HEK293 (cell line): ENCODE results near the gene USP46.

Source experiments
- CTCF ChIA-PET: fragments of 350-600 bp; formaldehyde crosslinking; extraction: SDS; loops from one replicate; lab custom pipeline; 2021; ENCODE audit warnings: antibody characterized with exemption; lab: Yijun Ruan, JAX
- POLR2A ChIA-PET: fragments of 300-600 bp; formaldehyde crosslinking; extraction: SDS; loops from one replicate; lab custom pipeline; 2020; ENCODE audit warnings: antibody characterized with exemption, inconsistent platforms; lab: Yijun Ruan, JAX
- H3K27ac ChIP-seq: fragments of 200-500 bp; sonication (Bioruptor generic); 2 replicates; pipeline ENCODE4 v1.5.1; 2014; ENCODE audit warnings: low read depth, low read length, control low read depth, inconsistent platforms; ENCODE audit errors: extremely low read depth
- H3K36me3 ChIP-seq, 2 experiments: fragments of 200-500 bp in 1 of 2; sonication (Bioruptor generic) in 1 of 2; 1 replicate in 1 of 2; 2 replicates in 1 of 2; pipeline ENCODE4 v1.5.1; 2014 to 2017; ENCODE audit warnings: inconsistent platforms in 2 of 2, low read length in 2 of 2; ENCODE audit not compliant: control insufficient read depth in 2 of 2, insufficient read depth in 1 of 2
- H3K4me1 ChIP-seq: fragments of 200-500 bp; sonication (Bioruptor generic); 2 replicates; pipeline ENCODE4 v1.5.1; 2014; ENCODE audit warnings: mild to moderate bottlenecking, low read length, inconsistent platforms; ENCODE audit not compliant: control insufficient read depth, insufficient read depth
- H3K4me3 ChIP-seq: 2 replicates; pipeline ENCODE4 v1.5.1; 2011; ENCODE audit warnings: low read depth, mild to moderate bottlenecking, control low read depth, low read length, moderate library complexity
- H3K9me3 ChIP-seq: fragments of 200-500 bp; sonication (Bioruptor generic); 2 replicates; pipeline ENCODE4 v1.5.1; 2014; ENCODE audit warnings: low read depth, low read length, inconsistent platforms; ENCODE audit not compliant: control insufficient read depth, insufficient read depth
- KLF10 ChIP-seq: fragments of 450-650 bp; IDR thresholded peaks from 2 replicates; pipeline ENCODE4 v1.5.1; 2018; ENCODE audit warnings: missing biosample characterization, mild to moderate bottlenecking, missing genetic modification characterization
- ZBTB11 ChIP-seq: fragments of 450-650 bp; formaldehyde crosslinking; conservative IDR thresholded peaks from 2 replicates; pipeline ENCODE4 v1.5.1; 2016; ENCODE audit warnings: low read depth, missing biosample characterization, missing genetic modification characterization
- ZNF10 ChIP-seq: fragments of 450-650 bp; formaldehyde crosslinking; IDR thresholded peaks from 2 replicates; pipeline ENCODE4 v1.5.1; 2017; ENCODE audit warnings: missing biosample characterization, missing genetic modification characterization
- ZNF501 ChIP-seq: fragments of 450-650 bp; formaldehyde crosslinking; IDR thresholded peaks from 2 replicates; pipeline ENCODE4 v1.5.1; 2016; ENCODE audit warnings: missing biosample characterization, missing genetic modification characterization
- ZNF549 ChIP-seq: fragments of 450-650 bp; IDR thresholded peaks from 2 replicates; pipeline ENCODE4 v1.5.1; 2018; ENCODE audit warnings: missing biosample characterization, missing genetic modification characterization, mild to moderate bottlenecking, inconsistent platforms, moderate library complexity
- ZNF580 ChIP-seq: fragments of 450-650 bp; formaldehyde crosslinking; IDR thresholded peaks from 2 replicates; pipeline ENCODE4 v1.5.1; 2016; ENCODE audit warnings: missing biosample characterization, missing genetic modification characterization
- ZNF623 ChIP-seq: fragments of 450-650 bp; formaldehyde crosslinking; IDR thresholded peaks from 2 replicates; pipeline ENCODE4 v1.5.1; 2016; ENCODE audit warnings: missing biosample characterization, missing genetic modification characterization
- ZNF664 ChIP-seq: fragments of 450-650 bp; formaldehyde crosslinking; IDR thresholded peaks from 2 replicates; pipeline ENCODE4 v1.5.1; 2016; ENCODE audit warnings: missing biosample characterization, missing genetic modification characterization
- ZNF701 ChIP-seq: fragments of 450-650 bp; formaldehyde crosslinking; IDR thresholded peaks from 2 replicates; pipeline ENCODE4 v1.5.1; 2016; ENCODE audit warnings: missing biosample characterization, missing genetic modification characterization
- TF ChIP-seq, protein P1 (sequence below): fragments of 450-650 bp; formaldehyde crosslinking; IDR thresholded peaks from 2 replicates; pipeline ENCODE4 v1.5.1; 2016; ENCODE audit warnings: missing biosample characterization, missing genetic modification characterization
- TF ChIP-seq, protein P2 (sequence below): fragments of 450-650 bp; formaldehyde crosslinking; IDR thresholded peaks from 2 replicates; pipeline ENCODE4 v1.5.1; 2016; ENCODE audit warnings: missing biosample characterization, missing genetic modification characterization, low read depth
- TF ChIP-seq, protein P3 (sequence below): fragments of 450-650 bp; IDR thresholded peaks from 2 replicates; pipeline ENCODE4 v1.5.1; 2018; ENCODE audit warnings: missing biosample characterization, missing genetic modification characterization
- TF ChIP-seq, protein P4 (sequence below): fragments of 450-650 bp; formaldehyde crosslinking; IDR thresholded peaks from 2 replicates; pipeline ENCODE4 v1.5.1; 2016; ENCODE audit warnings: missing biosample characterization, missing genetic modification characterization
- TF ChIP-seq, protein P5 (sequence below): fragments of 450-650 bp; formaldehyde crosslinking; IDR thresholded peaks from 2 replicates; pipeline ENCODE4 v1.5.1; 2016; ENCODE audit warnings: missing biosample characterization, missing genetic modification characterization

USP46 gene

GRCh38 chr4:52568351-52568750 lies 90.8 kb downstream of the USP46 start:
- Histone ChIP-seq H3K36me3 (no peaks in the 10 kb centered on the region), H3K4me1 (no peaks in the 10 kb centered on the region), H3K27ac (no peak overlapping the region)
- ChIA-PET POLR2A (no interaction called here), CTCF (no interaction called here)
- TF ChIP-seq, protein P1, sequence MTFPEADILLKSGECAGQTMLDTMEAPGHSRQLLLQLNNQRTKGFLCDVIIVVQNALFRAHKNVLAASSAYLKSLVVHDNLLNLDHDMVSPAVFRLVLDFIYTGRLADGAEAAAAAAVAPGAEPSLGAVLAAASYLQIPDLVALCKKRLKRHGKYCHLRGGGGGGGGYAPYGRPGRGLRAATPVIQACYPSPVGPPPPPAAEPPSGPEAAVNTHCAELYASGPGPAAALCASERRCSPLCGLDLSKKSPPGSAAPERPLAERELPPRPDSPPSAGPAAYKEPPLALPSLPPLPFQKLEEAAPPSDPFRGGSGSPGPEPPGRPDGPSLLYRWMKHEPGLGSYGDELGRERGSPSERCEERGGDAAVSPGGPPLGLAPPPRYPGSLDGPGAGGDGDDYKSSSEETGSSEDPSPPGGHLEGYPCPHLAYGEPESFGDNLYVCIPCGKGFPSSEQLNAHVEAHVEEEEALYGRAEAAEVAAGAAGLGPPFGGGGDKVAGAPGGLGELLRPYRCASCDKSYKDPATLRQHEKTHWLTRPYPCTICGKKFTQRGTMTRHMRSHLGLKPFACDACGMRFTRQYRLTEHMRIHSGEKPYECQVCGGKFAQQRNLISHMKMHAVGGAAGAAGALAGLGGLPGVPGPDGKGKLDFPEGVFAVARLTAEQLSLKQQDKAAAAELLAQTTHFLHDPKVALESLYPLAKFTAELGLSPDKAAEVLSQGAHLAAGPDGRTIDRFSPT (tag by site-specific recombination), result no peak
- TF ChIP-seq, protein P2, sequence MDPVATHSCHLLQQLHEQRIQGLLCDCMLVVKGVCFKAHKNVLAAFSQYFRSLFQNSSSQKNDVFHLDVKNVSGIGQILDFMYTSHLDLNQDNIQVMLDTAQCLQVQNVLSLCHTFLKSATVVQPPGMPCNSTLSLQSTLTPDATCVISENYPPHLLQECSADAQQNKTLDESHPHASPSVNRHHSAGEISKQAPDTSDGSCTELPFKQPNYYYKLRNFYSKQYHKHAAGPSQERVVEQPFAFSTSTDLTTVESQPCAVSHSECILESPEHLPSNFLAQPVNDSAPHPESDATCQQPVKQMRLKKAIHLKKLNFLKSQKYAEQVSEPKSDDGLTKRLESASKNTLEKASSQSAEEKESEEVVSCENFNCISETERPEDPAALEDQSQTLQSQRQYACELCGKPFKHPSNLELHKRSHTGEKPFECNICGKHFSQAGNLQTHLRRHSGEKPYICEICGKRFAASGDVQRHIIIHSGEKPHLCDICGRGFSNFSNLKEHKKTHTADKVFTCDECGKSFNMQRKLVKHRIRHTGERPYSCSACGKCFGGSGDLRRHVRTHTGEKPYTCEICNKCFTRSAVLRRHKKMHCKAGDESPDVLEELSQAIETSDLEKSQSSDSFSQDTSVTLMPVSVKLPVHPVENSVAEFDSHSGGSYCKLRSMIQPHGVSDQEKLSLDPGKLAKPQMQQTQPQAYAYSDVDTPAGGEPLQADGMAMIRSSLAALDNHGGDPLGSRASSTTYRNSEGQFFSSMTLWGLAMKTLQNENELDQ (tag by site-specific recombination), result no peak
- TF ChIP-seq, all 188 proteins: peak for 0
- no peak overlapping the region for H3K4me3 ChIP-seq
- H3K9me3 ChIP-seq, result no peaks in the 10 kb centered on the region

DNA sequence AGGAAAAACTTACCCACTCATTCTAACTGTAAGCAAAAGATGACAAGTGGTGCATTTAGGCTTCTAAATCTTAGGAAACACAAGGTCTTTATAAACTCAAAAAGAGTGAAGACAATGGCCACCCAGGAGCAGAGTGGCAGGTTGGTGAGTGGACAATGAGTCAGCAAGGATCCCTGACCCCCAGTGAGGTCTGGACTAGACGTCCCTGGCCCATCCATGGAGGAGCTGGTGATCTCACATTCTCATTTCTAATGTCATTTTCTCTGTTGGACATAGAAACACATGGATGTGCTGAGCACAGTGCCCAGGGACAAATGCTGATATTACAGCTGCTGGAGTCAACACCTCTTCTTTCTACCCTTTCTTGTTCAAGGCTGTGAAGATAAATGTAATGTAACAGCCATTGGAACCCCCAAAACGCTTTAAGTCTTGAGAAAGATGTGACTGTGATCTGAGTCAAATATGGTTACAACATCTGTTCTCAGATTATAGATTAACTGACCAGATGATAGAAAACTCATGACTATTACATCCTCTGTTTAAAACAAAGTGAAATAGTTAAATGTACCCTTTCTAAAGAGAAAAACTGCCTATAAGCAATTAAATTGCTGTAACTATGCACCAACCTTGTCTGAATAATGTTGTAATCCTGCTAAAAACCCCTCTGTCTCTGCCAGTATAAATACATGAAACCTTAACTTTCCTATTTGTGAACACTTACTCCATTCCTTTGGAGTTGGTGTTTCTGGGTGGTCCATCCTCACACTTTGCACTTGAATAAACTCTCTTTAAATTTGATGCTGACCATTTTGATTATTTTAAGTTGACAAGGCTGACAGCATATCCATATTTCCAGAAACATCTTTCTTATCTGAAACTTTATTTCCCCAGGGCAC lies 92.7 kb downstream of the USP46 start:
- ChIA-PET CTCF (no interaction called here), POLR2A (no interaction called here)
- H3K36me3 ChIP-seq, result no peaks in the 10 kb centered on the region
- TF ChIP-seq ZNF549 (no peak), ZNF580 (tag by site-specific recombination) (no peak), KLF10 (no peak), ZNF664 (no peak), ZNF701 (no peak), ZNF10 (tag by site-specific recombination) (no peak), ZBTB11 (tag by site-specific recombination) (no peak), ZNF501 (tag by site-specific recombination) (no peak), ZNF623 (tag by site-specific recombination) (no peak)
- TF ChIP-seq, protein P3, sequence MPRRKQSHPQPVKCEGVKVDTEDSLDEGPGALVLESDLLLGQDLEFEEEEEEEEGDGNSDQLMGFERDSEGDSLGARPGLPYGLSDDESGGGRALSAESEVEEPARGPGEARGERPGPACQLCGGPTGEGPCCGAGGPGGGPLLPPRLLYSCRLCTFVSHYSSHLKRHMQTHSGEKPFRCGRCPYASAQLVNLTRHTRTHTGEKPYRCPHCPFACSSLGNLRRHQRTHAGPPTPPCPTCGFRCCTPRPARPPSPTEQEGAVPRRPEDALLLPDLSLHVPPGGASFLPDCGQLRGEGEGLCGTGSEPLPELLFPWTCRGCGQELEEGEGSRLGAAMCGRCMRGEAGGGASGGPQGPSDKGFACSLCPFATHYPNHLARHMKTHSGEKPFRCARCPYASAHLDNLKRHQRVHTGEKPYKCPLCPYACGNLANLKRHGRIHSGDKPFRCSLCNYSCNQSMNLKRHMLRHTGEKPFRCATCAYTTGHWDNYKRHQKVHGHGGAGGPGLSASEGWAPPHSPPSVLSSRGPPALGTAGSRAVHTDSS (tag by site-specific recombination), result no peak
- TF ChIP-seq, protein P4, sequence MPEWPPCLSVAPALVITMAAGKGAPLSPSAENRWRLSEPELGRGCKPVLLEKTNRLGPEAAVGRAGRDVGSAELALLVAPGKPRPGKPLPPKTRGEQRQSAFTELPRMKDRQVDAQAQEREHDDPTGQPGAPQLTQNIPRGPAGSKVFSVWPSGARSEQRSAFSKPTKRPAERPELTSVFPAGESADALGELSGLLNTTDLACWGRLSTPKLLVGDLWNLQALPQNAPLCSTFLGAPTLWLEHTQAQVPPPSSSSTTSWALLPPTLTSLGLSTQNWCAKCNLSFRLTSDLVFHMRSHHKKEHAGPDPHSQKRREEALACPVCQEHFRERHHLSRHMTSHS (tag by site-specific recombination), result no peak
- TF ChIP-seq, protein P5, sequence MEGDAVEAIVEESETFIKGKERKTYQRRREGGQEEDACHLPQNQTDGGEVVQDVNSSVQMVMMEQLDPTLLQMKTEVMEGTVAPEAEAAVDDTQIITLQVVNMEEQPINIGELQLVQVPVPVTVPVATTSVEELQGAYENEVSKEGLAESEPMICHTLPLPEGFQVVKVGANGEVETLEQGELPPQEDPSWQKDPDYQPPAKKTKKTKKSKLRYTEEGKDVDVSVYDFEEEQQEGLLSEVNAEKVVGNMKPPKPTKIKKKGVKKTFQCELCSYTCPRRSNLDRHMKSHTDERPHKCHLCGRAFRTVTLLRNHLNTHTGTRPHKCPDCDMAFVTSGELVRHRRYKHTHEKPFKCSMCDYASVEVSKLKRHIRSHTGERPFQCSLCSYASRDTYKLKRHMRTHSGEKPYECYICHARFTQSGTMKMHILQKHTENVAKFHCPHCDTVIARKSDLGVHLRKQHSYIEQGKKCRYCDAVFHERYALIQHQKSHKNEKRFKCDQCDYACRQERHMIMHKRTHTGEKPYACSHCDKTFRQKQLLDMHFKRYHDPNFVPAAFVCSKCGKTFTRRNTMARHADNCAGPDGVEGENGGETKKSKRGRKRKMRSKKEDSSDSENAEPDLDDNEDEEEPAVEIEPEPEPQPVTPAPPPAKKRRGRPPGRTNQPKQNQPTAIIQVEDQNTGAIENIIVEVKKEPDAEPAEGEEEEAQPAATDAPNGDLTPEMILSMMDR (tag by site-specific recombination), result no peak
- H3K27ac ChIP-seq, result no peak overlapping the region
- no peaks in the 10 kb centered on the region for H3K9me3 ChIP-seq
- no peaks in the 10 kb centered on the region for H3K4me1 ChIP-seq
- no peak overlapping the region for H3K4me3 ChIP-seq
